ENCODE measurements around the gene MBNL1.
"Not testable (repeated sequence)": the region's sequence is repeated elsewhere in the genome, so short reads cannot be mapped to it uniquely, and the experiment has no call there.

The MBNL1 gene

DNA sequence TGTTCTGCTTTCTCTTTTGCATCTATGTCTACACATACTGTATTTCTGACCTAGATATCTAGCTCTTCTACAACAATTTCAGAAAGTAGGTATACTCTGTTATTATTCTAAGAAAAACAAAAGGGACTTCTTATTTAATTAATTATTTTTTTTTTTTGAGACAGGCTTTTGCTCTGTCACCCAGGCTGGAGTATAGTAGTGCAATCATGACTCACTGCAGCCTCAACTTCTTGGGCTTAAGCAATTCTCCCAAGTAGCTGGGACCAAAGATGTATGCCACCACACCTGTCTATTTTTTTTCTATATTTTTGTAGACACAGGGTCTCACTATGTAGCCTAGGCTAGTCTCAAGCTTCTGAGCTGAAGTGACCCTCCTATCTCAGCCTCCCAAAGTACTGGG lies 130.6 kb downstream of the MBNL1 start:
- FAIRE-seq (no peak), DNase-seq (ENCODE audit: low spot score) (no peak)

DNA sequence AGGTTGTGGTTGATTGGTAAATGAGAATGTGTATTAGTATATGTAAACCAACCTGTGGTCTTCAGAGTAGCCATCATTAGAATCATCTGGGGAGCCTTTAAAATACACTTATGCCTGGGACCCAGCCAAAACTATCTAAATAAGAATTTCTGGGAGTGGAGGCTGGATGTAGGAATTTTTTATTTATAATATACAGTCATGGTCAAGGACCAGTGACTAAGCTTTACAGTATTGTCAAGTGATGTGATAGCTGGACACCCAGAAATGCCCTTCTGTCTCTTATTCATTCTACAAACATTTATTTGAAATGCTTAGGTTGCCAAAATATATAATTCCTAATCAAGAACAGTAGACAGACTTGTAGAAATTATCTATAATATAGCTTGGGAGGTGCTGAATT lies 132.2 kb downstream of the MBNL1 start:
- no peak for DNase-seq (ENCODE audit: low spot score)
- FAIRE-seq, result no peak

DNA sequence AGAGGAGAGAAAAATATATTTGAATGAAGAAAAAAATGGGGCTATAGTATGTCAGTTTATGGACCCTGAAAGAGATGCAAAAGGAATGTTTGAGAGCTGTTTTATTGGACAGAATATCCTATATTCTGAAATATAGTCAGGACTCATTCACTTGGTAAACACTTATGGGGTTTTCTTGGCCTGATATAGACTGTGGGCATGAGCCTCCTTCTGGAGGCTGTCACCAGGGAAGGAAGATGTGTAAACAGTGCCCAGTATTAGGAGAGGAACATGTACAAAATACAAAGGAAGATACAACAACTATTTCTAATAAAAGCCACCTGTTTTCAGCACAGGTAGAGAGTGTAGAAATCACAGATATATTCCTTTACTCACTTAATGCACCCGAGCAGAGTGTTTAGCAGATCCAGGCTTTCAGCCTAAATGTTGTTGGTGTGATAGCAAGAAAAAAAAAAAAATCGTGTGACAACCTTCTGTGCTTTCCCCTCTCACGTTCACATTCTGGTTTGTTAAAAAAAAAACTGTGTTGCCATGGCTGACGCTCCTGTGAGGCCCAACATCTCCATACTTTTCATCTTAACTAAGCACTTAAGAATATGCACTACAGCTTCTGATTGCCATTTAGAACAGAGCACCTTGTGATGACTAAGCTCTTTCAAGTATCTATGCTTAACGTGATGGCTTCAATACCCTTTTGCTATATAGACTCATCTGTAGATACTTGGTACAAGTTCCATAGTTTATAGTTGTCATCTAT lies 134.1 kb downstream of the MBNL1 start:
- no peak for DNase-seq (ENCODE audit: low spot score)
- no peak for FAIRE-seq

DNA sequence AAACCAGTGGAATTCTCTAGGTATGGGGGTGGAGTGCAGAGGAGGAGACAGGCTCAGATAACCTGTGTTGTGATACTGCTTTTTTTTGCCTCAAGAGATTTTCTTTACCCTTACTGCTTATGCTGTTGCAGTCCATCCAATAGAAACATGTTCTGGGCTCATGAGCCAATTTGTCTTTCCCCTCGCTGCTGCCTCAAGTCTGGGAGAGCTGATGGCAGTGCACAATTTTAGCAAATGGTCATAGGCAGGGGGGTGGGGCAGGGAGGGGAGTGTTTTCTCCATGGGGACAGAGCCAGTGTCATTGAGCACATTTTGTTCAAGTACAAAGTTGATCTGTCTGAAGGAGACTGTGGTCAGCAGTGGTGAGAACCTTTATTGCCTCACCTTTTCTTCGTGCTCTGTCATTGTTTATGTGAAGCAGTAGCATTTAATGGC lies 134.9 kb downstream of the MBNL1 start:
- DNase-seq (ENCODE audit: low spot score) (no peak), FAIRE-seq (no peak)

DNA sequence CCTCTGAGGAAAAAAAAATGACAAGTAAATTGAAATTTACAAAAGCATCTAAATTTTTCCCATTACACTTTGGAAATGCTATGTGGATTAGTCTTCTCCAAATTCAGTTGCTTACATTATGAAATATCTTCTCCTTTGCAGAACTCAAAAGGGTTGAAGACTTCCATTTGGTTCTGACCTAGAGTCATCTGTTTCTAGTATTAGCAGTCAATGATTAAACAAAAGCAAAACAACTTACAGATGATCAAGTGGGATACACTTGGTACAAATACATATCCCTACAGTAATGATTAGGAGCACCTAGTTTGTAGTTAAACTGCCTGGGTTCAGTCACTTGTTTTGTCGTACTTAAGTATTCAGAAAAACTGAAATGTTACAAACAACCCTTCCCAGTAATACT lies 136.2 kb downstream of the MBNL1 start:
- FAIRE-seq (no peak), DNase-seq (ENCODE audit: low spot score) (no peak)

DNA sequence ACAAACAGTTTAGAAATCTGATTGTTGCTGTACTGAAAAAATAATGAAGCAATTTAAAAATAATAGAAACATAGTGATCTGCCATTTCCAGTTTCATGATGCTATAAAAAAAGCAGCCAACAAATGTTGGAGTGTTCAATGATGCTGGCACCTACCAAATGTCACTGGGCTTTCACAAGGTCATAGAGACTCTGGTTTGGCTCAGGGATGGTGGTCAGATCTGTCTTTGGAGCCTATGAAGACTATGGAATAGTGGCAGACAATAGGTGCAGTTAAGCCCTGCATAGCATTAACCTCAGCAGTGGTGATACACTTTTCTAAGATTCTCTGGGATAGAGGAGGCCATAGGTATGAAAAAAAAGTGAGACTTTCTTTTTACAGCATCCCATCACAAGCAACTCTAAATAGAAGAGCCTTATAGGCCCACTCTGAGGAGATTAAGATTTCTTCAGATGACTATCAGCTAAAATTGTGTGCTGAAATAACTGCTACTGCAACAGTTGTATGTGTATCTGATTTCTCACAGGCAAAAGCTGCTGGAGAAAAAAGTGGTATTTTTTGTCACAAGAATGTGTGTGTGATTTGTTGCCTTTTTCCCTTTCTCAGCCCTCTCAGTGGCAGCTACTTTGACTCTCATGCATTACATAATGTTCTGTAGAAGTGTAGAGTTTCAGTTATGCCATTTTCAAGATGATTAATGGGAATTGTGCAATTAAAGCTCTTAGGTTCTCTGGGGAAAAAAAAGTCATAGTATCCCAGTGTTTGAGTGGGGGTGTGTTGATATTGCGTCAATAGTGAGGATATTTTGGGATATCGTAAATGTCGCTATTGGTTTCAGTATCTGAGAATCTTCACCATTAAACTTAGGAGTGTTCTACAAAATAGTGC lies 137.4 kb downstream of the MBNL1 start:
- FAIRE-seq (no peak), DNase-seq (ENCODE audit: low spot score) (no peak)

DNA sequence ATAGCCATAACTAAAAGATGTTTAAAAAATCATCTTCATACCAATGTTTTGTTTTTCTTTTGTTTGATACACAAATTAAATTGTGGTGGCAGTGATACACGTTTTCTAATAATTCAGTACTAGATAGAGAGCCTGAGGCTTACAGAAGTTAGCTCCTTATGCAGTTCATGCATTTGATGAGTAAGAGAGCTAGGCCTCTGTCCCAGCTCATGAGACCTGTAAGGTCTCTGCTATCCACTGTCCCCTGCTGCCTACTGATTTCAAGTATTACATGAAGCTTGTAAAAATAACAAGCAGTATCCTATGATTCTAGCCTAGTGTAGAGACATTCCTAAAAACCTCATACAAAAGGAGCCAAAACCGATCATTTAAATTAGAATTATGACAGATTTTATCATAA lies 144.5 kb downstream of the MBNL1 start:
- DNase-seq (ENCODE audit: low spot score), result no peak
- no peak for FAIRE-seq

DNA sequence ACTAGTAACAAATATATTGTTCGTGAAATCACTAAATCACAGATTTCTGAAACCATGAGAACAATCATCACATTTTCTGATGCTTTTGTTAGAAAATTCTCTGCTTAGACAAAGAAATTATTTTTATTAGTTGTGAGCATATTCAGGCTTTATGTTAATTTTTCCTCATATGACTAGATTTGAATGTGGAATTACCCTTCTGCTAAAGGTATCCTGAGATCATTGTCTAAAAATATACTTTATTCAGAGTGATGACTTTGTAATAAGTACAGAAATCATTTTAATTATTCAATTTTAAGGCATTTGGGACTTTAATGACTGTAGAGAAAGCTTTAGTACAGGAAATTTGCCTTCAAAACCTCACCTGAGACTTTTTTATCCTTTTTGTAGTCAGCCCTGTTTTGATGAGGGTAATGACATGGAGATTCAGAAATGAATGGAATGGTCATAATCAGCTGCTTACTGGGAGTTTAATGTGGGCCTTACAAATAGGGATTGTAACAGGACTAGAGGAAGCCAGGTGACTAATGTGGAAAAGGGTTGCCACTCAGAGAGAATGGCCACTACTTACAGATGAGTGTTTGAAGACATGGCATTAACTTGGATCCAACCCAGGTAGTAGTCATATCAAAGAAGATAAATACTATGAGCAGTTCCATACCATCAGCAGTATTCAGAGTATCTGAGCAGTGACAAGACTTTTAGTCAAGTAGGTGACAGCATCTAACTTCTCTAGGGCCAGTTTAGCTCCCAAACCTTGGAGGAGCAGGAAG lies 148.3 kb downstream of the MBNL1 start:
- DNase-seq (ENCODE audit: low spot score) (no peak), FAIRE-seq (no peak)

DNA sequence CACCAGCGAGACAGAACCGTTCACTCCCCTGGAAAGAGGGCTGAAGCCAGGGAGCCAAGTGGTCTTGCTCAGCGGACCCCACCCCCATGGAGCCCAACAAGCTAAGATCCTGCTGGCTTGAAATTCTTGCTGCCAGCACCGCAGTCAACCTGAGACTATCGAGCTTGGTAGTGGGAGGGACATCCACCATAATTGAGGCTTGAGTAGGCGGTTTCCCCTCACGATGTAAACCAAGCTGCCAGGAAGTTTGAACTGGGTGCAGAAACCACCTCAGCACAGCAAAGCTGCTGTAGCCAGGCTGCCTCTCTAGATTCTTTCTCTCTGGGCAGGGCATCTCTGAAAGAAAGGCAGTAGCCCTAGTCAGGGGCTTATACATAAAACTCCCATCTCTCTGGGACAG lies 151.0 kb downstream of the MBNL1 start:
- FAIRE-seq (no peak), DNase-seq (ENCODE audit: low spot score) (no peak)

DNA sequence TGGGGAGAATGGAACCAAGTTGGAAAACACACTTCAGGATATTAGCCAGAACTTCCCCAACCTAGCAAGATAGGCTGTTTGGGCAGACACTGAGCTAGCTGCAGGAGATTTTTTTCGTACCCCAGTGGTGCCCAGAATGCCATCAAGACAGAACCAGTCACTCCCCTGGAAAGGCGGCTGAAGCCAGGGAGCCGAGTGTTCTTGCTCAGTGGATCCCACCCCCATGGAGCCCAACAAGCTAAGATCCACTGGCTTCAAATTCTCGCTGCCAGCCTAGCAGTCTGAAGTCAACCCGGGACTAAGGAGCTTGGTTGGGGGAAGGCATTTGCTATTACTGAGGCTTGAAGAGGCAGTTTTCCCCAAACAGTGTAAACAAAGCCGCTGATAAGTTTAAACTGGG lies 152.4 kb downstream of the MBNL1 start:
- FAIRE-seq, result no peak
- no peak for DNase-seq (ENCODE audit: low spot score)

DNA sequence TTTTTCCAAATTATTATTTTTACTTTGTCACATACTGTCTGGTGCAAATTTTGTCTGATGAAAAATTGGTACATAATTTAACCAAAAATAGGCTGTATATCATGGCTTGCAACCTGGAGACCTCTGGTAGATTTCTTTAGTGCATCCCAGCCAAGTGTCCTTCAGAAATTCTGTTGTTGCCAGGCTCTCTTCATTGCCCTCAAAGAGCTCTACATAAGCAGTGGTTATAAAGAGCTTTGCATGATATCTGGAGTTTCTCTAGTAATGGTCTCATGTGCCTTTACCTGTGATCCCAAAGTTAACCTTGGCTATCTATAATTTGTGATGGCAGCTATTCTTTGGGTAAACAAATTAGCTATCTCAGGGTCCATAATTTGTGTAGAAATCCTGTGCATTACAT lies 157.7 kb downstream of the MBNL1 start:
- no peak for FAIRE-seq
- DNase-seq (ENCODE audit: low spot score), result no peak

DNA sequence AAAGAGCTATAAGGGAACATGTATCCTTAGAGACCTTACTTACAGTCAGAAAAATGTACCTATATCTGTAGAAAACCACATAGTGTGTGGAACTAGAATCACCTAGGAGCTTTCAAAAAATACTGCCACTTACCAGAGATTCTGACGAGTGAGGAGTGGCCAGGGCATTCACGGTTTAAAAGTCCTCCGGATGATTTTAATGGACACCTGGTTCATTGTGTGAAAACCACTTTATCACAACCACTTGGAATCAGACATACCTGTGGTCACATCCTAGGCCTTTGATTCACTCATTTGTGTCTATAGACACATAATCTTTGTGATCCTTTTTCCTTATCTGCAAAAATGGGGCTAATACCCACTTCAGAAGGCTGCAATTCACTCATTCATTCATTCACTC lies 159.8 kb downstream of the MBNL1 start:
- FAIRE-seq (no peak), DNase-seq (ENCODE audit: low spot score) (no peak)

DNA sequence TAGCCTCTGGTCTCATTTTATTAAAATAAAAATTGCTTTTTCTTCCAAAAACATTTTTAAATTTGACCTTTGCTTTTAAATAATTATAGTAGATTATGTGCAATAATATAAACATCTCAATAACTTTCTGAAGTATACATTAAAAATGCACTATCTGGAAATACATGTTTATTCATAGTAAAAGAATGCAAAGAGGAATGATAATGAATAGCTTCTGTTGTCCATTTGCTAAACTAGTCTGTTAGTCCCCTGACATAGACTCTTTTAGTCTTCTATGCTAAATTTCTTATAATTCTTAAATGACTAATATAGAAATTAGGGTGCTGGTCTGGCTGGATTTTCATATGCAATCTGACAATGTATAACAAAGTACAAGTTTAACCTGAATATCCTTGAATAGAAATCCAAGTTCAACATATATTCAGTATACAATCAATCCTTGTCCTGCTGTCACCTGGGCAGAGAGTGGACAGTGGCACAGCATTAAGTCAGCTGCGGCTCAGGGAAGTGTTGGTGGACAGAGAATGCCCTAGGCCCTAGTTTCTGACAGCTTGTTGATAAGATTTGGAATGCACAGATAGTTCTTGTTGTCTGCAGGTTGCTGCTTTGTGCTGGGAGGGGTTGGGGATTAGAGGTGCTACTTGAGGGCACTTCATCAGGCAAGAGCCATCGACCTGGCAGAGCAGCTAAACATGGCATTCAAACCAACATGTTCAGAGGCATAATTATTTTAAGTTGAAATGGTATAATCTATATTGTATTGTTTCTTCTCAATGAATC lies 161.7 kb downstream of the MBNL1 start:
- DNase-seq (ENCODE audit: low spot score), result no peak
- no peak for FAIRE-seq

DNA sequence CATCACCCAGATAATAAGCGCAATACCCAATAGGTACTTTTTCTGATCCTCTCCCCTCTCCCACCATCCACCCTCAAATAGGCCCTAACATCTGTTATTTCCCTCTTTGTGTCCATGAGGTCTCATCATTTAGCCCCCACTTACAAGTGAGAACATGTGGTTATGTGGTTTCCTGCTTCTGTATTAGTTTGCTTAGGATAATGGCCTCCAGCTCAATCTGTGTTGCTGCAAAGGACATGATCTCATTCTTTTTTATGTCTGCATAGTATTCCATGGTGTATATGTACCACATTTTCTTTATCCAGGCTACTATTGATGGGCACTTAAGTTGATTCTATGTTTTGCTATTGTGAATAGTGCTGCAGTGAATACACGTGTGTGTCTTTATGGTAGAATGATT lies 165.4 kb downstream of the MBNL1 start:
- DNase-seq (ENCODE audit: low spot score) (no peak), FAIRE-seq (no peak)

DNA sequence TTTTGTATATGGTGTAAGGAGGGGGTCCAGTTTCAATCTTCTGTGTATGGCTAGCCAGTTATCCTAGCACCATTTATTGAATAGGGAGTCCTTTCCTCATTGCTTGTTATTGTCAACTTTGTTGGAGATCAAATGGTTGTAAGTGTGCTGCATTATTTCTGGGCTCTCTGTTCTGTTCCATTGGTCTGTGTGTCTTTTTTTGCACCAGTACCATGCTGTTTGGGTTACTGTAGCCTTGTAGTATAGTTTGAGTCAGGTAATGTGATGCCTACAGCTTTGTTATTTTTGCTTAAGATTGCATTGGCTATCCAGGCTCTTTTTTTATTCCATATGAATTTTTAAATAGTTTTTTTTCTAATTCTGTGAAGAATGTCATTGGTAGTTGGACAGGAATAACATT lies 166.5 kb downstream of the MBNL1 start:
- not testable (repeated sequence) for DNase-seq (ENCODE audit: low spot score); FAIRE-seq

DNA sequence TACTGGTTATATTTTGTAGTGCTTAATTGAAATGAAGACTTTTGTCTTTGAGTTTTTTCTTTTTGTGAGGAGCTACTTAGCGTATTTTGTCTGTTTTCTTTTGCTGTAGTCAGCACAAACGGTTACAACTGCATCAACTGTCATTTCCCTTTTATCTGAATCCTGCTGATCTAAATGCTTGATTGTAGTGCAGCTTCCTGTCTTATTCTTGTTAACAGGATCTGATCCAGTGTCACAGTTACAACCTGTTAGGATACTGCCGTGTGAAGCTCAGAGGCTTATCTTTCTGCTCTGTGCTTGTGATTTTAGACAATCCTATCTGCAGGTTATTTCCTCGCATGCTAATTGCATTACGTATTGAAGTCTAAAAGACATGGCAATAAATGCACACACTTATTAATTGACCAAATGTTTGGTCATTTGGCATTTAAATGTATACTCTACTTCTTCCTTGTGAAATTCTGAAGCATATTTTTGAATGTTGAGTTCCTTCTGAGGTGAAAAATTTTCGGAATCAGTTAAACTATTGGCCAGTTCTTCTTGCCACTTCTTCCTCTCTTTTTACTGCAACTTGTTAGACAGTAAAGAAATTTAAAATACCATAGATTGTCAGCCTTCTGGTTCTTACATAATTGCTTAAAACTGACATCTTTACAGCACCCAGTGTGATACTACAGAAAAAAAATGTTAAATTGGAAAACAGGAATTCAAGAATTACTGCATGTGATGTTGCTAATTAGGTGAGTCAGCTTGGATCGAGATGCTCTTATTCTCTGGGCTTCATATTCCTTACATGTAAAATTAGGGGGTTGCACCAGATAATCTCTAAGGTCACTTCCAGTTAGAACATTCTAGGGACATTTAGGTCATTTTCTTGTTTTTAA lies 168.2 kb downstream of the MBNL1 start:
- FAIRE-seq (no peak), DNase-seq (ENCODE audit: low spot score) (no peak)

DNA sequence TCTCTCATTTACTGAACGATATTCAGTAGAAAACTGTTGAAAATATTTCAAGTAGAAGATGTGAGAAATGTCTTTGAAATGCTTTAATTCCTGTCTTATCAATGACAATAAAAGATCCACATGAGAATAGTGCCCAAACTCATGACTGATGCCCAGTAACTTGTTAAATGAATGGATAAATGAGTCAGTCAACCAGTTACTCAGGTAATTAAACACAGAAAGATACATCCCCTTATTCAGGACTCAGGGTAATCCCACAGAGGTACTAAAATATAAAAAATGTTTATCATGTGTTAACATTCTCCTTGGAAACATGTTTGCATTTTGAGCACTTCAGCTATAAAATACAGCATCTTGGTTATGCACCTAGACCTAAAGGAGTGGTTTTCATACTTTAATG lies 169.5 kb downstream of the MBNL1 start:
- FAIRE-seq (no peak), DNase-seq (ENCODE audit: low spot score) (no peak)

DNA sequence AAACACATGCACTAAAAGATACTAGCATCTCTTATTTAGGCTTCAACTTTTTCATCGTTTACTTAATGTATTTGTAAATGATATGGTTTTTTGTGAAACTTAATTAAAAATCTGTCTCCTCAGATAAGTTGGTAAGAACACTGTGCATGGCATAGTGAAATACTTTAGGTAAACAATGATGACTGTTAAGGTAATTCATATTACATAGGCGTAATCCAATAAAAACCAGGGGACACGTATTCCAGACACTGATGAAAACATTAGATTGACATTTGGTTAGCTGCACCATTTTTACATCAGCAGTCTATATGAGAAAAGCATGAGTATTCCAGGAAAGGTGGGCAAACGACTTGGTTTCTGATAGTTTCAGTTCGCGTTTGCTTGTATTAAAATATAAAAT lies 170.0 kb downstream of the MBNL1 start:
- DNase-seq (ENCODE audit: low spot score) (no peak), FAIRE-seq (no peak)

DNA sequence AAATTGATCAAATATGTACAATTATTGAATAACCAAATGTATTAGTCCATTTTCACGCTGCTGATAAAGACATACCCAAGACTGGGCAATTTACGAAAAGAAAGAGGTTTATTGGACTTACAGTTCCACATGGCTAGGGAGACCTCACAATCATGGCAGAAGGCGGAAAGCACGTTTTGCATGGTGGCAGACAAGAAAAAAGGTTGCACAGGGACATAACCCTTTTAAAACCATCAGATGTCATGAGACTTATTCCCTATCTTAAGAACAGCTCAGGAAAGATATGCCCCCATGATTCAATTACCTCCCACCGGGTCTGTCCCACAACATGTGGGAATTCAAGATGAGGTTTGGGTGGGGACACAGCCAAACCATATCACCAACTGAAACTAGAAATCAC lies 171.5 kb downstream of the MBNL1 start:
- not testable (repeated sequence) for FAIRE-seq; DNase-seq (ENCODE audit: low spot score)

Measured in urothelium cell line (cell line).